ENCODE measurements around the gene ZMIZ1. TPM values are rescaled to one million over a fixed set of nuclear protein-coding genes. Genes with fewer than 3 reads are reported as not detected.

Gene ZMIZ1
- total and polyA plus RNA-seq, 4 donors = 3.9 to 19.1 (median 9.8) TPM

GRCh38 chr10:79143879-79144278 is 75.1 kb downstream of the ZMIZ1 start:
- Histone ChIP-seq H3K36me3 (ENCODE audit: control insufficient read depth in 4 of 4, insufficient read depth in 3 of 4, low read depth in 1 of 4, low read length in 3 of 4) (peaks cover 0 to 11% (median 6%) of the 10 kb centered on the region in 4 donors), H3K4me3 (ENCODE audit: low read depth in 1 of 3, low read length in 3 of 3) (no peak overlapping the region), H3K9ac (ENCODE audit: low read depth in 1 of 2, low read length in 2 of 2) (no peak overlapping the region), H3K27ac (ENCODE audit: low read depth in 1 of 2, low read length in 2 of 2) (no peak overlapping the region), H3K9me3 (ENCODE audit: control insufficient read depth in 4 of 4, low read length in 3 of 4) (no peaks in the 10 kb centered on the region), H3K4me1 (ENCODE audit: control insufficient read depth in 4 of 4, insufficient read depth in 4 of 4, low read length in 3 of 4) (peaks cover 12 to 39% (median 31%) of the 10 kb centered on the region in 4 donors), H3K27me3 (ENCODE audit: control insufficient read depth in 4 of 4, insufficient read depth in 4 of 4, low read length in 3 of 4) (no peaks in the 10 kb centered on the region)
- 97% methylated on average over 11 of the region's 11 CpGs for WGBS
- no peak for TF ChIP-seq HNF4A (conservative IDR thresholded peaks at IDR 0.05)
- TF ChIP-seq TAF1 (conservative IDR thresholded peaks at IDR 0.05) = no peak
- no peak for TF ChIP-seq CTCF (IDR thresholded peaks at IDR 0.05; ENCODE audit: low read depth, low read length, missing input control)
- TF ChIP-seq FOXA2 (IDR thresholded peaks at IDR 0.05) = no peak
- TF ChIP-seq HNF4G (IDR thresholded peaks at IDR 0.05) = no peak
- TF ChIP-seq FOXA1 (IDR thresholded peaks at IDR 0.05) = no peak
- TF ChIP-seq RXRA (IDR thresholded peaks at IDR 0.05) = no peak
- TF ChIP-seq SP1 (IDR thresholded peaks at IDR 0.05) = no peak
- no peak for TF ChIP-seq ZBTB33 (IDR thresholded peaks at IDR 0.05)
- TF ChIP-seq RAD21 (IDR thresholded peaks at IDR 0.05) = no peak
- no peak for DNase-seq (ENCODE audit: low spot score)

- H3K4me3 ChIP-seq (ENCODE audit: low read depth in 1 of 3, low read length in 3 of 3) = no peak overlapping the region
- H3K9ac ChIP-seq (ENCODE audit: low read depth in 1 of 2, low read length in 2 of 2) = no peak overlapping the region
- H3K9me3 ChIP-seq (ENCODE audit: control insufficient read depth in 4 of 4, low read length in 3 of 4) = no peaks in the 10 kb centered on the region
- WGBS = 73% methylated on average over 12 of the region's 12 CpGs
- no peaks in the 10 kb centered on the region for H3K27me3 ChIP-seq (ENCODE audit: control insufficient read depth in 4 of 4, insufficient read depth in 4 of 4, low read length in 3 of 4)
- peaks cover 0 to 11% (median 6%) of the 10 kb centered on the region in 4 donors for H3K36me3 ChIP-seq (ENCODE audit: control insufficient read depth in 4 of 4, insufficient read depth in 3 of 4, low read depth in 1 of 4, low read length in 3 of 4)
- DNase-seq (ENCODE audit: low spot score) = no peak
- H3K27ac ChIP-seq (ENCODE audit: low read depth in 1 of 2, low read length in 2 of 2) = no peak overlapping the region
- TF ChIP-seq REST (IDR thresholded peaks at IDR 0.05) (no peak), YY1 (IDR thresholded peaks at IDR 0.05) (no peak), ZBTB33 (IDR thresholded peaks at IDR 0.05) (no peak), HNF4A (conservative IDR thresholded peaks at IDR 0.05) (no peak), JUND (IDR thresholded peaks at IDR 0.05) (no peak), MAX (IDR thresholded peaks at IDR 0.05) (no peak), CTCF (IDR thresholded peaks at IDR 0.05; ENCODE audit: low read depth, low read length, missing input control) (no peak), FOXA2 (IDR thresholded peaks at IDR 0.05) (no peak), TAF1 (conservative IDR thresholded peaks at IDR 0.05) (no peak), HNF4G (IDR thresholded peaks at IDR 0.05) (no peak), RXRA (IDR thresholded peaks at IDR 0.05) (no peak), GABPA (IDR thresholded peaks at IDR 0.05 in 1 of 2, conservative IDR thresholded peaks at IDR 0.05 in 1 of 2) (no peak), SP1 (IDR thresholded peaks at IDR 0.05) (no peak), ATF3 (IDR thresholded peaks at IDR 0.05) (no peak), FOXA1 (IDR thresholded peaks at IDR 0.05) (no peak), NR2F2 (IDR thresholded peaks at IDR 0.05) (no peak), RAD21 (IDR thresholded peaks at IDR 0.05) (no peak), EGR1 (IDR thresholded peaks at IDR 0.05; ENCODE audit: low read depth in 2 of 2) (no peak)
- H3K4me1 ChIP-seq (ENCODE audit: control insufficient read depth in 4 of 4, insufficient read depth in 4 of 4, low read length in 3 of 4) = peaks cover 19 to 46% (median 38%) of the 10 kb centered on the region in 4 donors
Measured at GRCh38 chr10:79144351-79145173, 75.8 kb downstream of the ZMIZ1 start.
